Posterior cingulate gyrus (tissue), 11 donors: ENCODE data around the gene PGLYRP3.
A peak's percentile ranks its signal among the peaks of the same experiment; 100 is the strongest.
"Not testable (repeated sequence)": the region's sequence is repeated elsewhere in the genome, so short reads cannot be mapped to it uniquely, and the experiment has no call there.

ENCODE experiments used
- DNase-seq, 10 donors: peaks; one replicate each; pipeline versions ENCODE4 v3.0.0 to v3.0.0-alpha.2; 2020 to 2021; ENCODE audit warnings: mixed read lengths in 3 of 10
- intact Hi-C: fragments of 100-400 bp; cut with DNase I; formaldehyde crosslinking; loops from one replicate; pipeline ENCODE4 v1.15.1; 2023

PGLYRP3 gene

GRCh38 chr1:153322568-153322967 is 9.8 kb upstream of the PGLYRP3 start:
- intact Hi-C loops, result no loop called here
- DNase-seq, result no peak

GRCh38 chr1:153318145-153318544 is 5.4 kb upstream of the PGLYRP3 start:
- DNase-seq, intact Hi-C loops: not testable (repeated sequence)

GRCh38 chr1:153316013-153316412 is 3.3 kb upstream of the PGLYRP3 start:
- intact Hi-C loops, DNase-seq: not testable (repeated sequence)

GRCh38 chr1:153314388-153314787 is 1.6 kb upstream of the PGLYRP3 start:
- intact Hi-C loops, DNase-seq: not testable (repeated sequence)

GRCh38 chr1:153313288-153313687 is 536 bp upstream of the PGLYRP3 start:
- no peak for DNase-seq
- intact Hi-C loops, result no loop called here

- DNase-seq, result no peak
- intact Hi-C loops, result no loop called here
Observed at GRCh38 chr1:153310526-153310925, 2.2 kb downstream of the PGLYRP3 start.

GRCh38 chr1:153309441-153309840 is 3.3 kb downstream of the PGLYRP3 start:
- peak in 1 of 10 donors; percentile 50 for DNase-seq
- intact Hi-C loops, result no loop called here

GRCh38 chr1:153308540-153308939 is 4.2 kb downstream of the PGLYRP3 start:
- no peak for DNase-seq
- intact Hi-C loops, result no loop called here

- intact Hi-C loops, result no loop called here
- no peak for DNase-seq
Observed at GRCh38 chr1:153307221-153307600, 5.5 kb downstream of the PGLYRP3 start.

GRCh38 chr1:153306303-153307220 is 6.2 kb downstream of the PGLYRP3 start:
- peak in 1 of 10 donors; percentile 67 for DNase-seq
- intact Hi-C loops, result no loop called here

- no peak for DNase-seq
- intact Hi-C loops, result no loop called here
Observed at GRCh38 chr1:153305682-153306081, 7.1 kb downstream of the PGLYRP3 start.

GRCh38 chr1:153302308-153302707 is 10.4 kb downstream of the PGLYRP3 start:
- no peak for DNase-seq
- intact Hi-C loops, result no loop called here

GRCh38 chr1:153293851-153294250 is 18.9 kb downstream of the PGLYRP3 start:
- intact Hi-C loops, result no loop called here

GRCh38 chr1:153293480-153293775 is 19.3 kb downstream of the PGLYRP3 start:
- intact Hi-C loops, result no loop called here
- DNase-seq, result no peak

More at GRCh38 chr1:153293851-153294250, 18.9 kb downstream of the PGLYRP3 start:
- DNase-seq, result no peak

- no peak for DNase-seq
- intact Hi-C loops, result no loop called here
Observed at GRCh38 chr1:153292740-153293479, 19.8 kb downstream of the PGLYRP3 start.

- intact Hi-C loops, result no loop called here
- no peak for DNase-seq
Observed at GRCh38 chr1:153292185-153292584, 20.6 kb downstream of the PGLYRP3 start.

- DNase-seq, result no peak
- intact Hi-C loops, result no loop called here
Observed at GRCh38 chr1:153291514-153291913, 21.2 kb downstream of the PGLYRP3 start.

GRCh38 chr1:153288634-153289275 is 24.0 kb downstream of the PGLYRP3 start:
- DNase-seq, result no peak

GRCh38 chr1:153277852-153278251 is 34.9 kb downstream of the PGLYRP3 start:
- no peak for DNase-seq
- intact Hi-C loops, result no loop called here

More at GRCh38 chr1:153288634-153289275, 24.0 kb downstream of the PGLYRP3 start:
- intact Hi-C loops, result no loop called here

- no peak for DNase-seq
Observed at GRCh38 chr1:153272186-153272585, 40.6 kb downstream of the PGLYRP3 start.

GRCh38 chr1:153271711-153272110 is 41.0 kb downstream of the PGLYRP3 start:
- no peak for DNase-seq
- intact Hi-C loops, result no loop called here

More at GRCh38 chr1:153272186-153272585, 40.6 kb downstream of the PGLYRP3 start:
- intact Hi-C loops, result no loop called here
